IPS-NIHi11 (cell line): ENCODE results near the gene ORMDL2.
A peak's percentile ranks its signal among the peaks of the same experiment; 100 is the strongest.
"Not testable (repeated sequence)": the region's sequence is repeated elsewhere in the genome, so short reads cannot be mapped to it uniquely, and the experiment has no call there.

ENCODE experiments used
- DNase-seq: peaks from one replicate; pipeline ENCODE4 v3.0.0; 2012; ENCODE audit warnings: mixed read lengths, low spot score

Gene ORMDL2

GRCh38 chr12:55828357-55828756, 10.5 kb downstream of the ORMDL2 start:
- no peak for DNase-seq

DNA sequence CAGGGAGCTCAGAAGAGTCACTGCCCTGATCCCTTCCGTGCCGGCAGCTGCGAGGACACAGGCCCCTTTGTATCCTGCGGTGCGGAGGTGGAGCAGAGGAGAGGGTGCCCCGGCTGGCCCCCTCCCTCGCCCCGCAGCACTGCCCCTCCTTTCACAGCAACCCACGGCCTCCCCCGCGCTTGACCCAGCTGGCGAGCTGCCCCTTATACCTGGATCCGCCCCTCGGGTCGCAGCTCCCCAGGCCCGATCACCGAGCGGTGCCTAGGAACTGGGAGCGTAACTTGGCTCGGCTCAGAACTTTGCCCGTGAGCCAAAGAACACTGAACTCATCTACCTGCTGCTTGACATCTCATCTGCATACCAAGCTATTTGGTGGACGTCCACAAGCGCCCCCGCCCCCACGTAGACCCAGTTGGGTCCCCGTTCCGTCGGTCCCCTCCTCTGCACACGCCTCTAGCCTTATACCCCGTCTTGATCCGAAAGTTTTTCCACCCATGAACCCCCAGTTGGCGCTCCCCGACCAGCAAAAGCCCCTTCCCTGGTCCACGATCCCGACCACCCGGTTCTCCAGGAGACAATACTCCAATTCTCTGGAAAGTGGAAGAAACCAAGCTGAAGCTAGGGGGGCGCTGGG, 12.2 kb downstream of the ORMDL2 start:
- peak; percentile 61 for DNase-seq

DNA sequence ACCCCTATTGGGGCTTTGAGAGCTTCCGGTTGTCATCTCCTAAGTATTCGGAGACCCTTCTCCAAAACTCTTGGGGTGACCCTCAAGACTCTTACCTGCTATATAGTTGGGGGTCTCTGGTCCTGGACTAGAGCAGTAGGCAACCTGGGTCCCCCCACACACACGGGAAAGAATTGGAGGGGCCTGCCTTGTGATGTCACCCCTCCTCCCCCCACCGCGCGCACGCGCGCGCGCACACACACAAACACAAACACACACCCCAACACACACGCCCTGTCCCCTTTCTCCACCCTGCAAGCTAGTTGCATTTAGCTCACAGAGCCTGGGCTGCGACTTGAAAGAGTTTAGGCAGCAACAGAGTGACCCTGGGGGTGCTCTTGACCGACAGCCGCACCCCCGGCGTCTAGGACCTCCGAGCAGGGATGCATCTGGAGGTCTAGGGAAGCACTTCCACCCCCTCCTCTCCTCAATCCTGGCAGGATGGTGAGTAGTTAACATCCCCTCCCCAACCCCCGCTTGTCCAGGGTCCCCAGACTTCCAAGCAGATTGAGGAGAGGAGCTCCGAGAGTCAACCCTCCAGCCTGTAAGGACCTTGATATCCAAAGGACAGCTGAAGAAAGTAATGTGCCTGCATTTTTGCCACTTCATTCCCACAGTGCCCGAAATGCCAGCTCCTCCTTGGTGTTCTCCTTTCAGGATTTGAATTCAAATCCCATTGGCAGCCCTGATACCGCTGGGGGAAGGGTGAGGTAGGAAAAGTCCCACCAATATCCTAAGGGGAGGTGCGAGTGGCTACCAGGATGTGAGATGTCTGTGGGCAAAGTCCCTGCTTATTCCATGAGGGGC, 13.0 kb downstream of the ORMDL2 start:
- DNase-seq: peak; percentile 81

DNA sequence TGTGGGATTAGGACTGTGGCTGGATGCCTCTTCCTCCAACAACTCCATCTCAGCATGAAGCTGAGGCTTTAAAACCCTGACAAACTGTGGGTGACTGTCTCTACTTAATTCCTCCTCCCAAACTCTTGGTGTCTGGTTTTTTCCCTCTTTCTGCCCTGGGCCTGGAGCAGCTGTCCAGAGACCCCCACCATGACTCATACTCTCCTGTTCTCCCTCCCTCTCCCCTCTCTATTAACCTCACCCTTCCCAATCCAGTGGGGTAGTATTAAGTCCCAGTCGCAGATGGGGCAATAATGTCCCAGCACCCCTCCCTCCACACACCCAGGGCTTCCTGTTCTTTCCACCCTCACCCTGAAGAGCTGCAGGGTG, 13.6 kb downstream of the ORMDL2 start:
- no peak for DNase-seq

DNA sequence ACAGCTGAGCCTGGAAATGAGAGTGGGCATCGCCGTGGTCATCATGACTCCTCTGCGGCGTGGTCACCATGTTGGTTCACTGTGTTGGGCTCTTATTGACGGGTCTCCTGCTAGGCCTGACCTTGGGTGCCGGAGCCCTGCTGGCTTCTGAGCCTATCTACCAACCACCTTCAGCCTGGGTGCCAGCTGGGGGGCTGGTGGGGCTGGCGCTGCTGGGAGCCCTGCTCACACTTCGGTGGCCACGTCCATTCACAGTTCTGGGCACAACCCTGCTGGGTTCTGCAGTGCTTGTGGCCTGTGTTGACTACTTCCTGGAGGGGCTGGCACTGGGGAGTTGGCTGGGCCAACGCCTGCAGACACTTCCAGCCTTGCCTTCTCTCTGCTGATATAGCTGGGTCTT, 15.2 kb downstream of the ORMDL2 start:
- DNase-seq: no peak

DNA sequence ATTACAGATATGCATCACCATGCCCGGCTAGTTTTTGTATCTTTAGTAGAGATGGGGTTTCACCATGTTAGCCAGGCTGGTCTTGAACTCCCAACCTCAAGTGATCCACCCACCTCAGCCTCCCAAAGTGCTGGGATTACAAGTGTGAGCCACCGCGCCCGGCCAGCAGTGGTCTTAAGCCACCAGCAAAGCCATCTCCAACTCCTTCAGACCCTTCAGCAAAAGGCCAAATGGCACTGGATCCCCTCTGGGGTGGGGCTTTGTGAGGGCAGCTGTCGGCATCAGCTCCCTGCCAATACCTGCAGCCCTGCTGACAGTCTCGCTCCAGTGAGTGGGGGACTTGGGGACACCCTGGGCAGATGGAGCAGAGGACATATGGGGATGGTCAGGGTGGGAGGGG, 16.6 kb downstream of the ORMDL2 start:
- not testable (repeated sequence) for DNase-seq

DNA sequence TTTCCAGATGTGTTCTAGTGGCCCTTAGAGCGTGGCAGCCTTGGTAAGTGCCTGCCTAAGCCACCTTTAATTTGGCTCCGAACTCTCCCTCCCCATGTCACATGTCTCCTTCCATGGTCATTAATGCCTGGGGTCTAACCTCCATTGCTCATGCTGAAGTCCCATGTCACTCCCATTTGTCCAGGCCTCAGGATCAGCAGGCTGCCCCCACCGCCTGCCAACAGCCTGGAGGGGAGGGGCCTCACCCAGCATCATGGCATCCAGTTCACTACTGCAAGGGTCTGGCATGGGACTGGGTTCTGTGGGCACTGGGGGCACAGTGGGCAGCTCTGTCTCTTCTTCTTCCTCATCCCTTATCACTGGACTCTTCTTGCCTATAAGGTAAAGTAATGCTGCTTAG, 20.5 kb downstream of the ORMDL2 start:
- no peak for DNase-seq

DNA sequence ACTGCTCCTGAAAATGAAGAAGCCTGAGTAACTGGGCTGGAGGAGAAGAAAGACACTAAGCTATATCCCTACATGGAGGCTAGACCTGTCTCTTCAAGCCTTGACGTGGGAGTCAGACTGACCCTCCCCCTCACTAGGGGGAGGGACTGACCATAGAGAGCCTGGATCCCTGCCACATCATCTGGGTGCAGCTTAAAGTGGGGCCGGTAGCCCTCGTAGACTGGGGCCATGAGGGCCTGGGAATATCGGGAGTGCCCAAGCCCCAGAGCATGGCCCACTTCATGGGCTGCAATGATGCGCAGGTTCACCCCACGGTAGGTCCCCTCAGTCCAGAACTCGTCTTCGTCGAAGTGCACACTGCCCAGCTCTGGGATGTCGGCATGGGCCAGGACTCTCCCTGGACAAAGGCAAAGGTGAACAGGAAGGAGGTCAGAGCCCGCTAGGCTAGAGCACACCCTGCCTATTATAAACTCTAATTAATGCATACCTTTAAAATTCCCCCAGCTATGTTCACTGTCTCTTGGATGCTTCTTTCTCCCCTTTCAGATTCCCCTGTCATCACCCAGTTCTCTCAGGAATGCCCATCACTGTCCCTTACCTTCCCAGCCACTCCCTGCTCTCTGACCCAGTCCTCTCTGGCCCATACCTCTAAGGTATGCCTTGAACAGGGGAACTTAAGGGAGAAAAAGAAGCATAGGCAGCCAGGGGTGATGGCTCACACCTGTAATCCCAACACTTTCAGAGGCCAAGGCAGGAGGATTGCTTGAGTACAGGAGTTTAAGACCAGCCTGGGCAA, 21.7 kb downstream of the ORMDL2 start:
- DNase-seq: no peak

DNA sequence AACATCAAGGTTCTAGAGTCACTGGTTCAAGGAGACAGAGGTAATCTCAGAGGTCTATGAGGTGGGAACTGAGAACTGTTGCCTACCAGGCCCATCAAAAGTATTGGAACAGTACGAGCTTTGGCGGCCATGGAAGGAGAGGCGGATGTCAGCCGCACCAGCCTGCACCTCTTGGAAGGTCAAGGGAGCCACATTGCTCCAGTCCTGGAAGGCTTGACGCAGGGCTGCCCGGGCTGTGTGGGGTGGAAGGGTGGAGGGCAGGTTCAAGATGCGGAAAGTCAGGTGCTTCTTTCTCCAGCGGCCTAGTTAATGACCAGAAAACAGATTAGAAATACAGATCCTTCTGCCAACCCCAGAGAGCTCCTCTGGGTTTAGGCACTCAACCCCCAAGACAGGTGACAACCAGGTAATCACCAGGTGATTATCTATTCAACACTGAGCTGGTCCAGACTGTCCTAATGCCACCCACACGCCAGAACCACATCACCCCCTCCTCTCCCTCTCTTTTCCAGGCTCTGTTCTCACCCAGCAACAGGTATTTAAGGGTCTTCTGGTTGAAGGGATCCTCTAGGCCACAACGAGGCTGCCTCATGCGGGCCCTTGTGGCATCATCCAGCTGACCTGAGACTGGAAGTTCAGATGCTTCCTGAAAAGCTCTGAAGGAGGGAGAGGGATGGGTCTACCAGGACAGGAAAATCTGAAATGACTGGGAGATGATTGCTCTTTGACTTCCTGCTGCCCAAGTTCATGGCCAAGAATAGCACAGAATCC, 22.9 kb downstream of the ORMDL2 start:
- DNase-seq: no peak

DNA sequence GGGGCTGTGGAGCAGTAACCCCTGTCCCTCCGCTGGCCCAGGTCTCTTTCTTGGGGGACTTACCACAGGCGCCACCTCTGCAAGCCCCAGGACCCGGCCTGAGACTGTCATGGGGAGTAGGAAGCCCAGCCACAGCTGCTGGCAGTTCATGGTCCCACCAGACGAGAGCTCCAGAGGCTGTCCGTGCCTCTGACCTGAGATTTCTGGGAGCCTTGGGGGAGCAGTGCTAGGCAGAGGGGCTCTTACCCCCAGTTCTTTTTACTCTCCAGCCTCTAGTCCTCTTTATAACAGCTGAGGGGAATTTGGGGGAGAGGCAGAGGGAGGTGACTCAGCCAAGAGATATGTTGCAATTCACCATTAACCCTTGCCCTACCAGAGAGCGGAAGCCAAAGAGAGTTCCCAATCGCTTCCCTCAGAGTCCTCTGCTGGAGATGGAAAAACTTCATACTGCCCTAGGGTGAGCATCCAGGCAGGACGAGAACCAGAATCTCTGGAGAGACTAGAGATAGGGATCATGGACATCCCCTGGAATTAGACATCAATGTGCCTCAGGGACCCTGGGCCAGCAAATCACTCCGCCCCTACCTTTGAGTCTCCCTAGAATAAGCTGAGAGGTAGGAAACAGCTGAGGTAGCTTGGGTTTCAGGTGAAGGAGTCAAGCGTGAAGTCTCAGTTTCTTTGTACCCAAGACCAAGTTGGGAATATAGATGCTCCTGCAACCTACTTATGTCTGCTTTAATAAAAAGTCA, 25.0 kb downstream of the ORMDL2 start, which contains the start of gene MMP19:
Gene MMP19 (minus strand): TSS at position 256 of the 749 bp plus-strand sequence. CDS start 106 bp downstream, at position 150.
- peak; percentile 40 for DNase-seq

GRCh38 chr12:55843431-55843830, 25.6 kb downstream of the ORMDL2 start:
- no peak for DNase-seq

DNA sequence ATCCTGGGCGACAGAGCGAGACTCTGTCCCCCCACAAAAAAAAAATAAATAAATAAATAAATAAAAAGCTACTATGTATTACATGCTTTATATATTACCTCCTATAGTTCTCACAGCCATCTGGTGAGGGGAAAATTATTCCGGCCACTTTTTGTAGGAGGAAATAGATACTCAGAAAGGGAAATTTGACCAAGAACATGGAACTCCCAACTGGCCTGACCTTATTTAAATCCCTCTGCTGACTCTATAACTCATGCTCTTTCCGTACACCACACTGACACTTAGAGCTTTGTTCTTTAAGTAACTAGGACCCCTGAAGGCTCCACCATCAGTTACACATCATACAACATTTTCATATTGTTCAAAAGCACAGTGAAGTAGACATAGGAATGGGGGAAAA, 27.1 kb downstream of the ORMDL2 start:
- DNase-seq: no peak

- DNase-seq: no peak
These were observed 27.5 kb downstream of the ORMDL2 start for GRCh38 chr12:55845361-55845760.

DNA sequence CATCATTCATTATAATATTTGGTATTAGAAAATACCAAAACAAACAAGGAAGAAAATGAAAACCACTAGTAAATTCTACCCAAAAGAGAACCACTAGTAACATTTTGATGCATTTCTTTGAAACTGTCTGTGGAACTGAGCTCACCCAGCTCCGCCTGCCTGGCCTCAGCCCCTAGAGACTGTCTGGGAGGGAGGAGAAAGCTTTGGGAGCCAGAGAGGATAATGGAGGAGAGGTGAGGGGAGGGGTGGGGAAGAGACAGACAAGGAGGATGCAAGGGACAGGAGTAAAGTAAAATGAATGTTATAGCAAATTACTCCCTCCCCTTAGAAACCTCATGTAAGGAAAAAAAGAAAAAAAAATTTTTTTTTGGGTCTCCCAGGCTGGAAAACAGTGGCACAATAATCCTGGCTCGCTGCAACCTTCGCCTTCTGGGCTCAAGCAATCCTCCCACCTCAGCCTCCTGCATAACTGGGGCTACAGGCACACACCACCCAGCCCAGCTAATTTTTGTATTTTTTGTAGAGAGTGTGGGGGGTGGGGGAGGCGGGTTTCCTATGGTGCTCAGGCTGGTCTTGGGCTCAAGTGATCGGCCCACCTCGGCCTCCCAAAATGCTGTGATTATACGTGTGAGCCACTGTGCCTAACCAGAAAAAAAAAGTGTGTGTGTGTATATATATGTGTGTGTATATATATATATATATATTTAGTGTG, 28.1 kb downstream of the ORMDL2 start:
- DNase-seq: no peak

DNA sequence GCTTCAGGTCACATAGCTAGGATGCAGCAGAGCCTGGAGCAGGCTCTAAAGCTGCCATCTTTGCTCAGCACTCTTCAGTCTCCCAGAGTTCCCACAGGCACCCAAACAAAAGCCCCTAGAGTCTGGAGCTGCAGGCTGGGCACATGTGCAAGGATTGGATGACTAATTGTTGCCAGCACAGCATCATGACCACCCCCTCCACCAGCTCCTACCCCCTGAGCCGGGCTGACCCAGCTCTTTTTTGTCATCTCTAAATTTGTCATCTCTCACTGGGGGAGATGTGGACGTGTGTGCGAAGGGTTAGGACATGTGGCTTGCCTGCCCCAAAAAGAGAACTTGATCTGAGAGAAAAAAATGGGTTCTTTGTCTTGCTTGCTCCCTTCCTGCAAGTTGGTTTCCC, 29.2 kb downstream of the ORMDL2 start:
- no peak for DNase-seq

GRCh38 chr12:55847603-55848291, 29.9 kb downstream of the ORMDL2 start:
- DNase-seq: peak; percentile 58

- no peak for DNase-seq
These were observed 31.9 kb downstream of the ORMDL2 start for GRCh38 chr12:55849616-55850343.

DNA sequence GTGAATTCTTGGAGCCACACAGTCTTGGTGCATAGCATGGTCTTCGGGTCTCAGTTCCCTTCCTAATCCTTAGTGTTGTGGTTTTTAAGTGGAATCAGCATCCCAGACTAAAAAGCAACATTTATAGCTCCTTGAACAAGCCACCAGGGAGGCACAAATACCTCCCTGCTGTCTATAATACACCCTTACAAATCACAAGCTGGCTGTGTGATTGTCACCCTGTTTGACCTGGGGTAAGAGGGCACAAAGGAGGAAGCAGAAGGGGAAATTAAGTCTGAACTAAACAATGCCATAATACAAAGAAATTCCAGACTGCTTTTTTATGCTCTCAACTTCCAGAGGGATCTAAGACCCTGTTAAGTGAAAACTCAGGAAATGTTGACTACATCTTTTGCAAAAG, 32.6 kb downstream of the ORMDL2 start:
- DNase-seq: no peak

DNA sequence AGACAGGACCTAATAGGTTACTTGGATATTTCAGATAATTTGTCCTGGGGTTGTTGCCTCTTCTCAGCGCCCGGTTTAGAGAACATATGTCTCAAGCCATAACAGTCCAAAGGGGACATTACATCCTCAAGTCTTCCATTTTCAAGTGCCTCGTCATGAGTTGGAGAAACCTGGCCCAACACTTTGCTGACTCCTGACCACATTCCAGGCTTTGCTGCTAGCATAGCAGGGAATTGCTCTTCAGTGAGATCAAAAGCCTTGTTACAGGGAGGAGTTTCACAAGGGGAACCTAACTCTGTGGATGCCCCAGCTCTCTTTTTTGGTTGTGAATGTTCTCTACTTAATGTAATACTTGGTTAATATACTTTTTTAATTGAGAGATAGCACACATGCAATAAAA, 33.1 kb downstream of the ORMDL2 start:
- no peak for DNase-seq
